H1 (cell line): ENCODE measurements around the gene POU2F2. TPM values are rescaled to one million over a fixed set of nuclear protein-coding genes. Genes with fewer than 3 reads are reported as not detected.

Source experiments
- CTCF ChIA-PET: fragments of 300-600 bp; sonication (Branson Sonifier 250); formaldehyde crosslinking; loops from one replicate; lab custom pipeline; 2021; ENCODE audit not compliant: partially characterized antibody; lab: Charles Lee
- POLR2A ChIA-PET: fragments of 300-600 bp; sonication (Branson Sonifier 250); formaldehyde crosslinking; loops from one replicate; lab custom pipeline; 2021; ENCODE audit warnings: inconsistent platforms; ENCODE audit not compliant: partially characterized antibody; lab: Charles Lee
- DNase-seq, 2 experiments: peaks; one replicate each; pipeline versions ENCODE4 v3.0.0 to v3.0.0-alpha.2; 2010 to 2022; ENCODE audit warnings: low spot score in 2 of 2, low read depth in 1 of 2, mixed read lengths in 1 of 2
- FAIRE-seq: peaks from 2 replicates; lab custom pipeline; 2011; peaks lifted over from hg19 to GRCh38; lab: Jason Lieb, UNC
- H2AFZ ChIP-seq: 2 replicates; pipeline ENCODE4 v1.8.1; 2012; ENCODE audit warnings: low read length, inconsistent platforms
- H2AK5ac ChIP-seq: 2 replicates; pipeline ENCODE4 v1.6.1; 2013; ENCODE audit warnings: low read depth, low read length
- H2BK120ac ChIP-seq: replicated peaks from 2 replicates; pipeline ENCODE3; 2013; ENCODE audit warnings: low read depth, low read length, inconsistent platforms
- H2BK12ac ChIP-seq: 2 replicates; pipeline ENCODE4 v1.6.1; 2013; ENCODE audit warnings: low read depth, low read length
- H2BK15ac ChIP-seq: 2 replicates; pipeline ENCODE4 v1.6.1; 2013; ENCODE audit warnings: low read length
- H2BK20ac ChIP-seq: 2 replicates; pipeline ENCODE4 v1.6.1; 2013; ENCODE audit warnings: low read length
- H2BK5ac ChIP-seq: 2 replicates; pipeline ENCODE4 v1.6.1; 2013; ENCODE audit warnings: low read depth, low read length
- H3K14ac ChIP-seq: 2 replicates; pipeline ENCODE4 v1.6.1; 2013; ENCODE audit warnings: inconsistent platforms; ENCODE audit not compliant: insufficient read length
- H3K18ac ChIP-seq: 2 replicates; pipeline ENCODE4 v1.6.1; 2013; ENCODE audit warnings: low read length; ENCODE audit errors: extremely low read depth
- H3K23ac ChIP-seq: 2 replicates; pipeline ENCODE4 v1.6.1; 2013; ENCODE audit warnings: inconsistent platforms; ENCODE audit not compliant: insufficient read length
- H3K23me2 ChIP-seq: 2 replicates; pipeline ENCODE4 v1.6.1; 2013; ENCODE audit warnings: low read depth, low read length
- H3K27ac ChIP-seq: 2 replicates; pipeline ENCODE4 v1.6.1; 2011; ENCODE audit warnings: low read depth, low read length, inconsistent platforms
- H3K27me3 ChIP-seq, 4 experiments: replicated peaks in 1 of 4; 1 replicate in 1 of 4; 2 replicates in 3 of 4; pipeline versions ENCODE4 v1.6.1 to v1.8.1; 2011 to 2013; ENCODE audit warnings: low read length in 3 of 4, mild to moderate bottlenecking in 3 of 4, inconsistent platforms in 2 of 4, mixed read lengths in 2 of 4, moderate library complexity in 1 of 4; ENCODE audit not compliant: control insufficient read depth in 3 of 4, insufficient read depth in 3 of 4; ENCODE audit errors: extremely low read depth in 1 of 4
- H3K36me3 ChIP-seq, 4 experiments: 2 replicates each; pipeline versions ENCODE4 v1.6.1 to v1.8.1; 2011 to 2013; ENCODE audit warnings: mild to moderate bottlenecking in 4 of 4, low read length in 3 of 4, moderate library complexity in 2 of 4, control low read depth in 1 of 4, inconsistent platforms in 1 of 4; ENCODE audit not compliant: insufficient read depth in 4 of 4, control insufficient read depth in 2 of 4
- H3K4ac ChIP-seq: replicated peaks from 2 replicates; pipeline ENCODE3; 2013; ENCODE audit warnings: low read length, low read depth, mixed read lengths, inconsistent platforms; ENCODE audit not compliant: insufficient read length
- H3K4me1 ChIP-seq, 4 experiments: replicated peaks in 1 of 4; 1 replicate in 1 of 4; 2 replicates in 3 of 4; pipeline versions ENCODE4 v1.6.1 to v1.8.1; 2011 to 2013; ENCODE audit warnings: low read length in 3 of 4, inconsistent platforms in 2 of 4, mixed read lengths in 1 of 4; ENCODE audit not compliant: insufficient read depth in 4 of 4, control insufficient read depth in 3 of 4
- H3K4me2 ChIP-seq, 2 experiments: 2 replicates each; pipeline versions ENCODE4 v1.6.1 to v1.8.1; 2011 to 2013; ENCODE audit warnings: low read depth in 2 of 2, low read length in 2 of 2, control low read depth in 1 of 2, inconsistent platforms in 1 of 2, mild to moderate bottlenecking in 1 of 2; ENCODE audit not compliant: insufficient read depth in 1 of 2
- H3K4me3 ChIP-seq, 4 experiments: fragments of 200-600, 300-600 bp in 1 of 4; sonication (generic), shearing (Covaris generic), sonication (Bioruptor Twin) in 1 of 4; 2 replicates each; pipeline versions ENCODE4 v1.5.1 to v1.8.1; 2011 to 2016; ENCODE audit warnings: low read length in 4 of 4, low read depth in 3 of 4, control low read depth in 2 of 4, inconsistent platforms in 2 of 4, mild to moderate bottlenecking in 2 of 4, mixed read lengths in 1 of 4, moderate library complexity in 1 of 4; ENCODE audit not compliant: insufficient read depth in 2 of 4; ENCODE audit errors: extremely low read depth in 1 of 4
- H3K56ac ChIP-seq: replicated peaks from 2 replicates; pipeline ENCODE3; 2013; ENCODE audit warnings: low read depth, mild to moderate bottlenecking, mixed read lengths, low read length, inconsistent platforms; ENCODE audit not compliant: insufficient read length
- H3K79me1 ChIP-seq: 2 replicates; pipeline ENCODE4 v1.6.1; 2013; ENCODE audit warnings: low read depth, low read length, control low read depth
- H3K79me2 ChIP-seq, 2 experiments: 2 replicates each; pipeline versions ENCODE4 v1.6.1 to v1.8.1; 2012 to 2013; ENCODE audit warnings: low read length in 2 of 2, mild to moderate bottlenecking in 2 of 2, inconsistent platforms in 1 of 2; ENCODE audit not compliant: insufficient read depth in 2 of 2, control insufficient read depth in 1 of 2
- H3K9ac ChIP-seq, 4 experiments: replicated peaks in 1 of 4; 1 replicate in 1 of 4; 2 replicates in 3 of 4; pipeline versions ENCODE4 v1.6.1 to v1.8.1; 2011 to 2013; ENCODE audit warnings: low read depth in 3 of 4, low read length in 3 of 4, control low read depth in 2 of 4, mild to moderate bottlenecking in 2 of 4, moderate library complexity in 2 of 4, inconsistent platforms in 1 of 4; ENCODE audit errors: extremely low read depth in 1 of 4
- H3K9me3 ChIP-seq, 2 experiments: 2 replicates each; pipeline versions ENCODE4 v1.6.1 to v1.8.1; 2012 to 2013; ENCODE audit warnings: mild to moderate bottlenecking in 2 of 2, moderate library complexity in 2 of 2, control low read depth in 1 of 2, inconsistent platforms in 1 of 2, low read depth in 1 of 2, low read length in 1 of 2, mixed read lengths in 1 of 2; ENCODE audit not compliant: insufficient read depth in 2 of 2
- H4K20me1 ChIP-seq, 2 experiments: replicated peaks in 1 of 2; 2 replicates each; pipeline versions ENCODE3 to v1.8.1; 2011 to 2013; ENCODE audit warnings: inconsistent platforms in 2 of 2, low read length in 2 of 2, mild to moderate bottlenecking in 1 of 2; ENCODE audit not compliant: insufficient read depth in 2 of 2, control insufficient read depth in 1 of 2
- H4K5ac ChIP-seq: 2 replicates; pipeline ENCODE4 v1.6.1; 2013; ENCODE audit warnings: low read length, low read depth, mixed read lengths, inconsistent platforms; ENCODE audit not compliant: insufficient read length
- H4K8ac ChIP-seq: 2 replicates; pipeline ENCODE4 v1.8.0; 2013; ENCODE audit warnings: mild to moderate bottlenecking, moderate library complexity, low read length, inconsistent platforms; ENCODE audit not compliant: insufficient read depth; ENCODE audit errors: extremely low read depth
- H4K91ac ChIP-seq: replicated peaks from 2 replicates; pipeline ENCODE3; 2013; ENCODE audit warnings: low read length, mixed read lengths, inconsistent platforms; ENCODE audit not compliant: insufficient read length
- ASH2L ChIP-seq: fragments of 200-600, 300-600 bp; sonication (generic); IDR thresholded peaks from one replicate; pipeline ENCODE4 v1.7.1; 2017; ENCODE audit warnings: low read length
- BCL11A ChIP-seq, 2 experiments: IDR thresholded peaks; one replicate each; pipeline ENCODE4 v1.6.1; 2011; ENCODE audit warnings: low read depth in 2 of 2, low read length in 2 of 2, mild to moderate bottlenecking in 2 of 2
- CHD1 ChIP-seq: IDR thresholded peaks from 2 replicates; pipeline ENCODE4 v1.6.1; 2012; ENCODE audit warnings: low read depth, low read length, improper control_type of control experiment
- CTBP2 ChIP-seq: IDR thresholded peaks from 2 replicates; pipeline ENCODE4 v1.7.0; 2011; ENCODE audit warnings: borderline replicate concordance, mild to moderate bottlenecking, moderate library complexity, mixed read lengths, low read length; ENCODE audit not compliant: insufficient read depth, insufficient read length
- HDAC6 ChIP-seq: IDR thresholded peaks from one replicate; pipeline ENCODE4 v1.7.1; 2012; ENCODE audit warnings: low read depth, mild to moderate bottlenecking, inconsistent platforms, low read length, moderate library complexity
- JUN ChIP-seq: IDR thresholded peaks from 2 replicates; pipeline ENCODE4 v1.6.1; 2011; ENCODE audit warnings: low read depth, mild to moderate bottlenecking, improper control_type of control experiment, low read length
- KDM1A ChIP-seq: fragments of 200-600, 300-600 bp; sonication (generic); IDR thresholded peaks from 2 replicates; pipeline ENCODE4 v1.7.1; 2016; ENCODE audit warnings: mild to moderate bottlenecking, low read length, borderline replicate concordance
- KDM5A ChIP-seq: fragments of 200-600 bp; IDR thresholded peaks from 2 replicates; pipeline ENCODE4 v1.7.1; 2012; ENCODE audit warnings: mild to moderate bottlenecking, low read length, inconsistent platforms, mixed read lengths
- NRF1 ChIP-seq: IDR thresholded peaks from 2 replicates; pipeline ENCODE4 v1.6.1; 2011; ENCODE audit warnings: mild to moderate bottlenecking, low read depth, low read length, improper control_type of control experiment
- SP4 ChIP-seq: IDR thresholded peaks from 2 replicates; pipeline ENCODE4 v1.6.1; 2012; ENCODE audit warnings: low read length, inconsistent platforms
- SRF ChIP-seq: IDR thresholded peaks from 2 replicates; pipeline ENCODE4 v1.6.1; 2011; ENCODE audit warnings: mild to moderate bottlenecking, low read depth, low read length, moderate library complexity
- WGBS, 2 experiments: shearing (Covaris generic) in 1 of 2; methylation state at CpG; one replicate each; pipeline versions ENCODE4 v1.1.6 to v1.1.7; 2013 to 2015; ENCODE audit warnings: low lambda C conversion rate in 2 of 2, mixed read lengths in 2 of 2, inconsistent platforms in 1 of 2, low coverage in 1 of 2, missing lambda C conversion rate in 1 of 2; ENCODE audit not compliant: insufficient replicate concordance in 2 of 2, insufficient coverage in 1 of 2, insufficient read length in 1 of 2; ENCODE audit errors: extremely low coverage in 1 of 2, missing lambda C conversion rate in 1 of 2; 5-methylcytosine and 5-hydroxymethylcytosine counted together
- polyA plus RNA-seq, 7 experiments: library from polyadenylated mRNA; depleted of rRNA in 3 of 7; stranded (reverse) in 5 of 7; unstranded in 2 of 7; fragments of >200 nt in 5 of 7; fragments of 200-250 nt in 2 of 7; gene quantifications; 1 replicate in 5 of 7; 2 replicates in 1 of 7; 4 replicates in 1 of 7; pipeline versions ENCODE4 v1.2.1 to v1.2.3, GENCODE V29; 2011 to 2013; ENCODE audit warnings: missing spikeins in 2 of 7, mixed read lengths in 2 of 7
- total RNA-seq: library from RNA; stranded (reverse); fragmentation: NEBNext Ultra II Directional; extraction: Animal tissue kit (Norgen Biotek cat#: 25700); gene quantifications from 2 replicates; pipeline ENCODE4 v1.2.1, GENCODE V29; 2021
- TF ChIP-seq, protein P1 (sequence below), 3 experiments: IDR thresholded peaks; 1 replicate in 2 of 3; 2 replicates in 1 of 3; pipeline versions ENCODE4 v1.5.1 to v1.6.1; 2011; ENCODE audit warnings: low read length in 3 of 3, mild to moderate bottlenecking in 3 of 3, inconsistent platforms in 2 of 3, low read depth in 1 of 3, moderate library complexity in 1 of 3; ENCODE audit not compliant: insufficient read depth in 1 of 3; ENCODE audit errors: control extremely low read depth in 1 of 3

Gene POU2F2
- total and polyA plus RNA-seq, 2 of the 8 experiments (the other 6 are each of a cell fraction or from before 2014, with no cell fraction given): 5.0 to 6.1 TPM

DNA sequence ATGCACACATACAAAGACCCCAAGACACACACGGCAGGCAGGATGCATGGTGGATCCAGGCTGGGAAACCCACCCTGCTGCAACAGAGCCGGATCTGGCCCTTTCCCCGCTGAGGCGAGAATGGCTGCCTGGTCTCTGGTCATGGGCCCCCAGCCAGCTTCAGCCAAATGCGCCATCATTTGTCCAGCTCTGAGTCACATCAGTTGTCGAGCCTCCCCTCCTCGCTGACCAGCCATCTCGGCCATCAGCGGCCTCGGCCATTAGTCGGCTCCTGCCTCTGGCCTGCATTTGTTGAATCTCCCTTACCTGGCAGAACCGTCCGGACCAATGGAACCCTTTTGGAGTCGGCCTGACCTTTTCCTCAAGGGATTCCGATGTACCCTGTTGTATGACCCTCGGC lies 38.5 kb upstream of the POU2F2 start:
- H3K9ac ChIP-seq: no peak overlapping the region
- no peak overlapping the region for H4K8ac ChIP-seq
- H2AK5ac ChIP-seq: no peak overlapping the region
- no peak overlapping the region for H3K4me3 ChIP-seq
- no peaks in the 10 kb centered on the region for H3K79me1 ChIP-seq
- H3K14ac ChIP-seq: no peak overlapping the region
- H3K4me1 ChIP-seq: peaks cover 0 to 5% (median 1%) of the 10 kb centered on the region in 4 experiments; a peak in 3 of 7 replicates
- CTCF ChIA-PET: interaction anchor here (0.6 to 1.6 kb wide), 4 partner anchors 12 to 1462 kb away, joined by 3 to 5 read pairs (median 3); no protein-coding TSS in a partner anchor
- H3K27me3 ChIP-seq: peaks cover 10 to 22% (median 16%) of the 10 kb centered on the region in 4 experiments
- H3K4me2 ChIP-seq: no peak overlapping the region
- no peak overlapping the region for H2BK15ac ChIP-seq
- POLR2A ChIA-PET: interaction anchor here (0.7 kb wide), 1 partner anchor 55 kb away, joined by 3 read pairs; no protein-coding TSS in a partner anchor
- no peaks in the 10 kb centered on the region for H3K36me3 ChIP-seq
- H2AFZ ChIP-seq: no peak overlapping the region
- H3K18ac ChIP-seq: no peak overlapping the region
- peaks cover 3% of the 10 kb centered on the region; the same call in 1 of the 2 replicates for H3K23me2 ChIP-seq
- no peaks in the 10 kb centered on the region for H3K9me3 ChIP-seq
- no peak overlapping the region for H2BK12ac ChIP-seq
- H2BK120ac ChIP-seq: no peak overlapping the region
- no peak overlapping the region for H3K56ac ChIP-seq
- DNase-seq (no peak), FAIRE-seq (no peak)
- no peak overlapping the region for H4K5ac ChIP-seq
- no peak overlapping the region for H3K27ac ChIP-seq
- no peak overlapping the region for H3K4ac ChIP-seq
- no peak overlapping the region for H4K91ac ChIP-seq
- no peaks in the 10 kb centered on the region for H4K20me1 ChIP-seq
- H2BK20ac ChIP-seq: no peak overlapping the region
- WGBS, 2 experiments: 93% methylated on average over 16 of the region's 16 CpGs; no CpG with 5 or more reads in 1 of the 2 experiments
- H2BK5ac ChIP-seq: no peak overlapping the region
- no peak overlapping the region for H3K23ac ChIP-seq
- H3K79me2 ChIP-seq: no peaks in the 10 kb centered on the region
- TF ChIP-seq KDM1A (no peak), NRF1 (no peak), KDM5A (no peak), ASH2L (no peak), HDAC6 (no peak), SP4 (no peak), CTBP2 (no peak), SRF (no peak), CHD1 (no peak), BCL11A (IDR thresholded peaks at IDR 0.05; ENCODE audit: low read depth in 2 of 2, low read length in 2 of 2) (no peak), JUN (no peak)
- TF ChIP-seq, protein P1, sequence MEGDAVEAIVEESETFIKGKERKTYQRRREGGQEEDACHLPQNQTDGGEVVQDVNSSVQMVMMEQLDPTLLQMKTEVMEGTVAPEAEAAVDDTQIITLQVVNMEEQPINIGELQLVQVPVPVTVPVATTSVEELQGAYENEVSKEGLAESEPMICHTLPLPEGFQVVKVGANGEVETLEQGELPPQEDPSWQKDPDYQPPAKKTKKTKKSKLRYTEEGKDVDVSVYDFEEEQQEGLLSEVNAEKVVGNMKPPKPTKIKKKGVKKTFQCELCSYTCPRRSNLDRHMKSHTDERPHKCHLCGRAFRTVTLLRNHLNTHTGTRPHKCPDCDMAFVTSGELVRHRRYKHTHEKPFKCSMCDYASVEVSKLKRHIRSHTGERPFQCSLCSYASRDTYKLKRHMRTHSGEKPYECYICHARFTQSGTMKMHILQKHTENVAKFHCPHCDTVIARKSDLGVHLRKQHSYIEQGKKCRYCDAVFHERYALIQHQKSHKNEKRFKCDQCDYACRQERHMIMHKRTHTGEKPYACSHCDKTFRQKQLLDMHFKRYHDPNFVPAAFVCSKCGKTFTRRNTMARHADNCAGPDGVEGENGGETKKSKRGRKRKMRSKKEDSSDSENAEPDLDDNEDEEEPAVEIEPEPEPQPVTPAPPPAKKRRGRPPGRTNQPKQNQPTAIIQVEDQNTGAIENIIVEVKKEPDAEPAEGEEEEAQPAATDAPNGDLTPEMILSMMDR (IDR thresholded peaks at IDR 0.05; ENCODE audit: control extremely low read depth in 1 of 3, insufficient read depth in 1 of 3, low read depth in 1 of 3, low read length in 3 of 3): no peak
